Frontal cortex (tissue), 4 donors: ENCODE measurements around the gene ZBTB9. TPM values are rescaled to one million over a fixed set of nuclear protein-coding genes. Genes with fewer than 3 reads are reported as not detected.
"Not testable (repeated sequence)": the region's sequence is repeated elsewhere in the genome, so short reads cannot be mapped to it uniquely, and the experiment has no call there.

Source experiments
- DNase-seq, 2 donors: peaks; one replicate each; pipeline ENCODE4 v3.0.0; 2012; ENCODE audit warnings: low spot score in 2 of 2
- FAIRE-seq: peaks from 2 replicates; lab custom pipeline; 2012; peaks lifted over from hg19 to GRCh38; lab: Jason Lieb, UNC
- total RNA-seq: library from RNA; depleted of rRNA; stranded (reverse); fragments of >200 nt; gene quantifications from one replicate; pipeline ENCODE4 v1.2.3, GENCODE V29; 2014
- donor health status: control.
- donor health status: control.
- donor health status: control.

Gene ZBTB9
- total RNA-seq, 1 donor from 2014 or later, result 9.0 TPM

GRCh38 chr6:33452496-33452895 is 1.9 kb upstream of the ZBTB9 start:
- no peak for FAIRE-seq
- peak; percentile 18 to 22 for DNase-seq

- FAIRE-seq (no peak), DNase-seq (peak; percentile 35 to 36)
These were observed 875 bp upstream of the ZBTB9 start for GRCh38 chr6:33453393-33454008.

- FAIRE-seq (no peak), DNase-seq (no peak)
These were observed 675 bp downstream of the ZBTB9 start for GRCh38 chr6:33455051-33455450.

GRCh38 chr6:33456156-33456555 is 1.8 kb downstream of the ZBTB9 start:
- FAIRE-seq (no peak), DNase-seq (no peak)

- no peak for FAIRE-seq
These were observed 4.3 kb downstream of the ZBTB9 start for GRCh38 chr6:33458676-33459075.

GRCh38 chr6:33459226-33459625 is 4.8 kb downstream of the ZBTB9 start:
- no peak for FAIRE-seq
- DNase-seq, result no peak

More at GRCh38 chr6:33458676-33459075, 4.3 kb downstream of the ZBTB9 start:
- DNase-seq, result no peak

- DNase-seq (no peak), FAIRE-seq (no peak)
These were observed 11.8 kb downstream of the ZBTB9 start for GRCh38 chr6:33466075-33466735.

- FAIRE-seq, result no peak
- no peak for DNase-seq
These were observed 12.7 kb downstream of the ZBTB9 start for GRCh38 chr6:33467091-33467490.

GRCh38 chr6:33469661-33470060 is 15.3 kb downstream of the ZBTB9 start:
- DNase-seq, result no peak
- FAIRE-seq, result no peak

- DNase-seq (no peak), FAIRE-seq (no peak)
These were observed 23.5 kb downstream of the ZBTB9 start for GRCh38 chr6:33477864-33478263.

GRCh38 chr6:33481192-33481591 is 26.8 kb downstream of the ZBTB9 start:
- no peak for FAIRE-seq
- DNase-seq, result no peak

GRCh38 chr6:33482620-33483019 is 28.2 kb downstream of the ZBTB9 start:
- not testable (repeated sequence) for DNase-seq, FAIRE-seq

- DNase-seq, result no peak
- no peak for FAIRE-seq
These were observed 29.3 kb downstream of the ZBTB9 start for GRCh38 chr6:33483678-33484077.

- DNase-seq, FAIRE-seq: not testable (repeated sequence)
These were observed 30.4 kb downstream of the ZBTB9 start for GRCh38 chr6:33484673-33485262.

GRCh38 chr6:33485680-33486079 is 31.3 kb downstream of the ZBTB9 start:
- not testable (repeated sequence) for FAIRE-seq, DNase-seq

GRCh38 chr6:33488339-33488738 is 34.0 kb downstream of the ZBTB9 start:
- FAIRE-seq, result no peak
- no peak for DNase-seq

GRCh38 chr6:33490198-33490597 is 35.8 kb downstream of the ZBTB9 start:
- DNase-seq (no peak), FAIRE-seq (no peak)

- FAIRE-seq, result no peak
- no peak for DNase-seq
These were observed 36.2 kb downstream of the ZBTB9 start for GRCh38 chr6:33490621-33491020.

GRCh38 chr6:33492093-33492492 is 37.7 kb downstream of the ZBTB9 start:
- no peak for DNase-seq

GRCh38 chr6:33497157-33497556 is 42.8 kb downstream of the ZBTB9 start:
- no peak for FAIRE-seq

More at GRCh38 chr6:33492093-33492492, 37.7 kb downstream of the ZBTB9 start:
- no peak for FAIRE-seq

GRCh38 chr6:33502486-33502885 is 48.1 kb downstream of the ZBTB9 start:
- no peak for FAIRE-seq

More at GRCh38 chr6:33497157-33497556, 42.8 kb downstream of the ZBTB9 start:
- no peak for DNase-seq

More at GRCh38 chr6:33502486-33502885, 48.1 kb downstream of the ZBTB9 start:
- no peak for DNase-seq
